ENCODE data around the gene OR2A2. TPM values are rescaled to one million over a fixed set of nuclear protein-coding genes. Genes with fewer than 3 reads are reported as not detected.

Gene OR2A2
- total RNA-seq, 4 donors from 2014 or later, result not detected

- no peak for TF ChIP-seq POLR2A (IDR thresholded peaks at IDR 0.05)
- Histone ChIP-seq H3K4me3 (no peak overlapping the region), H3K36me3 (no peaks in the 10 kb centered on the region), H3K4me1 (no peaks in the 10 kb centered on the region), H3K27ac (no peak overlapping the region), H3K27me3 (no peaks in the 10 kb centered on the region), H3K9me3 (no peaks in the 10 kb centered on the region)
- WGBS, 2 donors (ENCODE audit: low coverage in 1 of 2), result 33 to 66% methylated on average over 1 to 3 of the region's 3 CpGs
- no peak for ATAC-seq
Measured at GRCh38 chr7:144132262-144132661, 22.9 kb downstream of the OR2A2 start.

GRCh38 chr7:144133307-144133706 is 23.9 kb downstream of the OR2A2 start:
- no peaks in the 10 kb centered on the region for H3K9me3 ChIP-seq
- no peaks in the 10 kb centered on the region for H3K4me1 ChIP-seq
- H3K27me3 ChIP-seq, result no peaks in the 10 kb centered on the region
- no peaks in the 10 kb centered on the region for H3K36me3 ChIP-seq
- H3K27ac ChIP-seq, result no peak overlapping the region
- 79 to 82% methylated on average over 6 of the region's 6 CpGs for WGBS, 2 donors (ENCODE audit: low coverage in 1 of 2)
- no peak for ATAC-seq
- no peak for TF ChIP-seq EP300 (IDR thresholded peaks at IDR 0.05)
- no peak for TF ChIP-seq POLR2A (IDR thresholded peaks at IDR 0.05)
- TF ChIP-seq POLR2AphosphoS5 (IDR thresholded peaks at IDR 0.05), result no peak
- no peak for TF ChIP-seq CTCF (IDR thresholded peaks at IDR 0.05)
- no peak overlapping the region for H3K4me3 ChIP-seq

- no peak for ATAC-seq
- Histone ChIP-seq H3K4me3 (no peak overlapping the region), H3K27me3 (no peaks in the 10 kb centered on the region), H3K9me3 (no peaks in the 10 kb centered on the region), H3K27ac (no peak overlapping the region), H3K36me3 (no peaks in the 10 kb centered on the region), H3K4me1 (no peaks in the 10 kb centered on the region)
- TF ChIP-seq POLR2AphosphoS5 (IDR thresholded peaks at IDR 0.05) (no peak), EP300 (IDR thresholded peaks at IDR 0.05) (no peak), CTCF (IDR thresholded peaks at IDR 0.05) (no peak), POLR2A (IDR thresholded peaks at IDR 0.05) (no peak)
- 67 to 71% methylated on average over 1 of the region's 1 CpG for WGBS, 2 donors (ENCODE audit: low coverage in 1 of 2)
Measured at GRCh38 chr7:144134116-144134515, 24.7 kb downstream of the OR2A2 start.

GRCh38 chr7:144137501-144137900 is 28.1 kb downstream of the OR2A2 start:
- Histone ChIP-seq H3K36me3 (no peaks in the 10 kb centered on the region), H3K9me3 (no peaks in the 10 kb centered on the region), H3K27me3 (no peaks in the 10 kb centered on the region), H3K4me3 (no peak overlapping the region), H3K27ac (no peak overlapping the region), H3K4me1 (no peaks in the 10 kb centered on the region)
- TF ChIP-seq EP300 (IDR thresholded peaks at IDR 0.05), result no peak
- TF ChIP-seq POLR2AphosphoS5 (IDR thresholded peaks at IDR 0.05), result no peak
- no peak for TF ChIP-seq CTCF (IDR thresholded peaks at IDR 0.05)
- TF ChIP-seq POLR2A (IDR thresholded peaks at IDR 0.05), result no peak
- no peak for ATAC-seq
- 70 to 82% methylated on average over 1 of the region's 1 CpG for WGBS, 2 donors (ENCODE audit: low coverage in 1 of 2)

- Histone ChIP-seq H3K27ac (no peak overlapping the region), H3K4me1 (no peaks in the 10 kb centered on the region), H3K9me3 (peaks cover 0 to 12% (median 0%) of the 10 kb centered on the region in 3 donors), H3K4me3 (no peak overlapping the region), H3K27me3 (no peaks in the 10 kb centered on the region), H3K36me3 (no peaks in the 10 kb centered on the region)
- ATAC-seq, result no peak
- TF ChIP-seq POLR2AphosphoS5 (IDR thresholded peaks at IDR 0.05) (no peak), CTCF (IDR thresholded peaks at IDR 0.05) (no peak), EP300 (IDR thresholded peaks at IDR 0.05) (no peak), POLR2A (IDR thresholded peaks at IDR 0.05) (no peak)
- WGBS, 2 donors (ENCODE audit: low coverage in 1 of 2), result 70 to 81% methylated on average over 3 of the region's 3 CpGs
Measured at GRCh38 chr7:144142187-144142586, 32.8 kb downstream of the OR2A2 start.

Measured in gastroesophageal sphincter (tissue), 4 donors.